Measurements from ENCODE around the gene COG2.
"Not testable (repeated sequence)": the region's sequence is repeated elsewhere in the genome, so short reads cannot be mapped to it uniquely, and the experiment has no call there.

The COG2 gene

DNA sequence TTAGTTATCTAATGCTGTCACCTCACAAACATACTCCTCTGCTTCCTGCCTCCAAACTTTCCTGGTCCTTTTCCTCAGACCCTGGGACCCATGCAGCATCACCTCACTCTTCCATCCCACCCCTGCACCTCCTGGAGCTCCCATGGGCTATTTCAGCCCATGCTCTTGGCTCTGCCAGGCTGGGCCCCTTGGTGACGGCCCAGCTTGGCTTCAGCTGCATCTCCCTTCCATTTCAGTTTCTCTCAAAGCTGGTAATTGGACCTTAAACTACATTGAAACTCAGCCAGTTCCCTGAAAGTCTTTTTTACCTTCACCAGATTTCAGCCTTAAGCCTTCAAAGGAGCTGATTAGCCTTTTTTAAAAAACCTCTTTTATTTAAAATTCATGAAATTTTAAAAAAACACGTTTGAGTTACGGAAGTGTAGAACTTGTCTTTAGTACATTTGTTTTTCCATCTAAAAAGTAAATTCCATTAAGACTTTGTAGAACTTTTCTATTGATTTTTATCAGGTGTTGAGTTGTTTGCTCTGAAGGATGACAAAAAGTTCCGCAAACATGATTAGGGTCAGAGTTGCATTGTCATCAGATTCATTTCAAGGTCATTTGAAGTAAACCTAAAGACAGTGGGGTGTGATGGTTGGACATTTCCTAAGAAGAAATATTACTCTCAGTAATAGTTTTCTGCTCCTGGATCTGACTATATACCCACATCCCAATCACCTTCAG, 38.2 kb downstream of the COG2 start:
- DNase-seq: no peak

DNA sequence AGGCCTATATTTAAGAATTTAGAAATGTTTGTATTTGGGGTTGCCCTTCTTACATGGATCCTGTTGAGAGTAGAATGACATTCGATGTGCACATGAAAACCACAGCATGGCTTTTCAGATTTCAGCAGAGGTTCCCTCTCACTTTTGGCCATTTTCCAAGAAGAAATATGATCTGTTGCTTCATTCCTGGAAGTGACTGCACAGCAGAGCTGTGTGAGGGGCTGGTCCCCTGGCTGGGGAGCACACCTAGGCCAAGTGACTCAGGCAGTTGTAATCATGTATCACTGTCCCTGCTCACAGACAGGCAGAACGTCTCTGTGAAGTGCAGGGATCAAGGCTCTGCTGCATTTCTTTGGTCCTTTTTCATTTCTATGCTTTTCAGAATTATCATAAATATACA, 39.3 kb downstream of the COG2 start:
- peak; percentile 24 for DNase-seq

DNA sequence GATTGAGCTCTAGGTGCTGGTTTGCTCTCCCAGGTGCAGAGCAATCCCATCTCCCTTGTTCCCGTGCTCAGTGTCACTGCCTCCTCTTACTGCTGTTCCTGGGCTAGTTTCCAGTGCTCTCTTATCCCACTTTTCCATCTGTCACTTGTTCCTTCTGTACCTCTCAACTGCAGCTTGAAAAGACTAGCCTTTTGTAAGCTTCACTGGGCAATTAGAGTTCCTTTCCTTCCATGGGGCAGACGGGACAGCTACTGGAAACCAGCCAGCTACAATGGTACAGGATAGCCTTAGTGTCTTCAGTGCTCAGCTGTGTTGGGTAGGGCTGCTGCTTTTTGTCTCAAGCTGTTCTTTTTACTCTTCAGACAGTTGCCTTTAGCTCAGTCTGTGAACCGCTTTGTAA, 40.0 kb downstream of the COG2 start:
- DNase-seq: no peak

DNA sequence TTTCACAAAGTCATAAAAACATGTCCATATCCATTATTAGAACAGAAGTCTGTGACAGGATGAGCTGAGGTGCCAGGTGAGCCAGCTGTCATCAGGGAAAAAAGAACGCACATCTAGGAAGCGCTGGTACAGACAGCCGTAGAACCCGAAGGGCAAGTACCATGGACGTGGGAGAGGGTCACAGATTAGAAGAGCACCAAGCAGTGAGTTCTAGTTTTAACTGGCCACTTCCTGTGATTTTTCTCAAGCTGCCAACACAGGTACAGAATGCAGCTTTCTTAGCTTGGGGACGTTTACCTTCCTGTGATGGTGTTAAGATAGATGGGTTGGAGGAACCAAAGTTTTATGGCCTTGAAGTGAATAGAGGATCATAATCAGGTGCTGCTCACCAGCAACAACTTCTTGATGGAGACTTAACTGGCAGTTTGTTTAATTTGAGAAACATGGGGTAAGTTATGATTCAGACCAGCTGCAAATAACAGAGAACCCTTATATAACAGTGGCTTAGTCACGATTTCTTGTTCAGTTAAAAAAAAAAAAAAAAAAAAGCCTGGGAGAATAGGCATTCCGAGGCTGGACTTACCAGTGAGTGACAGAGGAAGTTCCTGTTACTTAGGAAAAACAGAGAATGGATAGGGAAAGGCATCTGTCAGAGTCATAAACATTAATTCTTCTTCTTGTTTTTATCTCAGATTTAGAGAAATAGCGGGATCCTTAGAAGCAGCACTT, 40.8 kb downstream of the COG2 start:
- DNase-seq: no peak

DNA sequence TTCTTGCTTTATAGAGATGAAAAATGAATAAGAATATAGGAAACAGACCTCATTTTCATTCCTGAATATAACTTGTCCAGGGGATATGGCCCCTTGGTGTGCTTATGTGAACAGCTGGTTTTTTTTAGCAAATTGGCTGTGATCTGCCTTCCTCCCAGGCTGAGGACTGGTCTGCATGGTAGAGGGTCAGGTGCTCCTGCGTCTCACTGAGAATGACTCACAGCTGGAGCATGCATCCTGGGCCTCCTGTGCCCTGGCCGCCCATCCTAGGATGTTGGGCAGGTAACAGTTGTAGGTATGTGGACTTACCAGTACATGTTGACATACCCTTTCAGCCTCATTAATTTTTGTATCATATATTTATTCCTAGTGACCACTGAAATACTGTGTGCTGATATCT, 41.9 kb downstream of the COG2 start:
- no peak for DNase-seq

DNA sequence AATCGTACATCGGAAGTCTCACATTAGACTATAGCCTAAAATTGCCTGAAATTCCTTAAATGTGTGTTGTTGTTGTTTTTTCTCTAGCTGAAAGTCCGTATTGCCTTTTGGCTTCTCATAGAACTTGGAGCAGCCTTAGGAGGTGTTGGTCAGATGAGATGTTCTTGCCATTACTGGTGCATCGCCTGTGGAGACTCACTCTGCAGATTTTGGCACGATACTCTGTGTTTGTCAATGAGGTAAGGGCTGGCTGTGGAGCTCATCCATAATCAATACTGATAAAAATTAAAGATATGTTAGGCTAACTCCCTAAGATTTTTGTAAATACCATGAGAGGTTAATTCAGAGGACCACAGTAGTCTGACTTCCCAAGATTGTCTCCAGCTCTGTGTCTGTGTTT, 42.7 kb downstream of the COG2 start:
- no peak for DNase-seq

DNA sequence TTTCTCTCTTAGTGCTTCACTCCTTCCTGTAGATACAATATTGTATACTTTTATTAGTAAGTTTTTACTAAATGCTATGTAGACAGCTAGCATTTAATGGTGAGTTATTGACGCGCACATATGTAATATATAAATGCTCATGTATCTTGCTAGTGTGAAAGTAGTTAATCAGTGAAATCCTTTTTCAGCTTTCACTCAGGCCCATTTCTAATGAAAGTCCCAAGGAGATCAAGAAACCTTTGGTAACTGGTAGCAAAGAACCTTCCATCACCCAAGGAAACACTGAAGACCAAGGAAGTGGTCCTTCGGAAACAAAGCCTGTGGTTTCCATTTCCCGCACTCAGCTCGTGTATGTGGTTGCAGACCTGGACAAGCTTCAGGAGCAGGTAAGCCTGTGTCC, 44.5 kb downstream of the COG2 start:
- no peak for DNase-seq

DNA sequence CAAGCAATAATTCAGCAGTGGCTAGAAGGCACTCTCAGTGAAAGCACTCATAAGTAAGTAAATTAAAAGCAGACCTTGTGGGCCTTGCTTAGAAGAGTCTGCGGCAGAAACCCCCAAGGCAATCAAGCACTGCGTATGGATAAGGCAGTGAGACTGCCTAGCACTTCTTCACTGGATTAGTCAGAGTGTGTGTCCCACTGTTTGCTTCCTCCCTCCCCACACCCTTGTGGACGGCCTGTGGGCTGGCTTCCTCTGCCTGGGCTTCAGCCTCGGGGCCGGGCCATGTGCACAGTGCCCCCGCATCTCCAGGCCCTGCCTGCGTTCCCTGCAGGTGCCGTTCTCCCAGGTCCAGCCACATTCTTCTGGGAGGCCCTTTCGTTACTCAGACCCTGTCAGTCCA, 47.8 kb downstream of the COG2 start:
- DNase-seq: no peak

DNA sequence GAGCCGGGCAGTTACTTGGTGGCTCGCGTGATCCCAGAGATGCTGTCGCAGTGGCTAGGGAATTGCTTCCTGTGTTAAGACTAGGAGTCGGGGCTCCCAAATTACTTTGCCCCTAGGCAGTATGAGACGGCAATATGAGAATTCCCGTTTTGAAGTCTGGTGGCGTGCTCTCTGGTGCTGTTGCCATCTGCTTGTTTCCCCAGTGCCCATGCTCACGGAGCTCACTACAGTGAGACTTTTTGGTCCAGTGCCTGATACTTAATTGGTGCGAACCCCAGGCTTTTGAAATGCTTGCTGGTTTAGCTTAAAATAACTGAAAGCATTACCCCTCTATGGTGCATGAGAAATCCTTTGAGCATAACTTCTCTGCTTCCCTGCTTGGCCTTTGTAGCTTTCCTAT, 49.3 kb downstream of the COG2 start:
- no peak for DNase-seq

DNA sequence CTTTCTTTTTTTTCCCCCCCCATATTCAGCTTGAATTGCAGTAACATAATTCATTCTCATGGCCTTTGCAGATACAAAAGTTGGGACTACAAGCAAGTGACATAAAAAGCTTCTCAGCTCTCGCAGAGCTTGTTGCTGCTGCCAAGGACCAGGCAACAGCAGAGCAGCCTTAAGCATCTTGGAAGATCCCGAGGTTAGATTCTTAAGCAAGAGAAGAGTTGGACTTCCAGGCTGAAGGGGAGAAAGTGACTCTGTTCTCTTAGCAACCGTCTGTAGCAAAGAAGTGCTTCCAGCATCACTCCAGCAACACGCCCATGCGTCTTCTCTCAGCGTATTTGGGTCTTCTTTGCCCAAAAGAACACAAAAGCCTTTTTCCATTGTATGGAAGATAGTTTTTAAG, 50.9 kb downstream of the COG2 start:
- DNase-seq: no peak

DNA sequence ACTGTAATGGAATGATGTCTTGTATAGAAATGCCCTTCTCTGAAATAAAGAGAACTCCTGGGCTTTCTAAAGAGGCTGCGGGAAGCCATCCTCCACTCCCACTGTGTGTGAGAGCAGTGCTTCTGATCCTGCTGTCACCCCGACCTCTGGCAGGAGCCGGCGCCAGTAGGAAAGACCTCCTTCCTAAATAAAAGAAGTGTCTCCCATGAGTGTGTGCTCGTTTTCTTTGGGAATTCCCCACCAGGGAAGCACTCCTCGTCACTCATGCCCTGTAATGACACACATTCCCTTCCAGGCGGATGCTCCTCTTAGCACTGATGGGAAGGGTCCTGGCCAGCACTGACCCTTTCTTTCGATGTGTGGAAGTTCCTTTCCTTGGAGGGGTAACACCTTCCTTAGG, 51.5 kb downstream of the COG2 start:
- no peak for DNase-seq

DNA sequence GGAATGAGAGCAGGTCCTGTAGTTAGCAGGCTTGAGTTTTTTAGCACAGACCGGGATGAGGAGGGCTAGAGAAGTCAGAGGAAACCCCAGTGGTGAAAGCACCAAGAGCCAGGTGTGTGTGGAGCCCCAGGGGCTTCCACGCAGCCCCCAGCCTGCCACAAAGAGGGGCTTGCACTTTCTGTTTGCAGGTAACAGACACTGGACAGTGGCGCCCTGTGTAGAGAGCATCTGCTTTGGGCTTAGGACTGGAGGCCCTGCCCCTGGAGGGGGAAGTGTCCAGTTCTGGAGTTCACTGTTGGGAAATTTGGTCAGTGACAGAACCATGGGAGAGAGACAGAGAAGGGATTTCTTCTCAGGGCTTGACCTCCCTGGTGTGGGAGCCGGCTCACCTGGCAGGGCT, 52.2 kb downstream of the COG2 start:
- DNase-seq: no peak

DNA sequence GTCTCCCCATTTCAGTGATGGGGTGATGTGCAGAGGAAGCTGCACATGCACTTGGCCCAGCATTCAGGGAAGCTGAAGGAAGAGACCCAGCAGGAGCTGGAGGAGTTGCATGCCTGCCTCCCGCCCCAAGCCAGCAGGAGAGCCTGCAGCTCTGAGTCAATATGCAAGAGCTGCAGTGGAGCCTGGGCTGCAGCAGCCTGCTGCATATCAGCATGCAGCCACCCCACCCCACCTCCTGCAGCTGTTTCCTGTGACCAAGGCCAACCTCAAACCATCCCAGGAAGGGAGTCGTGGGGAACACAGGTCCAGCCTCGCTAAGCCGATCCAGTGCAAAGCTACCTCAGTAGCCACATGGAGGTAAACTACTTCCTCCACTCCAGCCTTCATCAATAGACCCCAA, 52.7 kb downstream of the COG2 start:
- DNase-seq: no peak

DNA sequence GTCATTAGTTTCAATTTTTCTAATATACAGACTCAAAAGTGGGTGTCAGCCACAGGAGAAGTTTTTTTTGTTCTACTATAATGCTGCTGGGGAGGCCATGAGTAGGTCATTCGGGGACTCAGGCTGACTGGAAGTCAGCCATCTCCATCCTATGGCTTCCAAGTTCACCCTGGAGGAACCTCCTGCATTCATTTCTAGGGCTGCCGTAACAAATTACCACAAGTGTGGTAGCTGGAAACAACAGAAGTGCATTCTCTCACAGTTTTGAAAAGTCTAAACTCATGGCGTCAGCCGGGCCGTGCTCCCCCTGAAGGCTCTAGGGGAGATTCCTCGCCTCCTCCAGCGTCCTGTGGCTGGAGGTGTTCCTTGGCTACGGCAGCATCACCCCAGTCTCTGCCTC, 53.9 kb downstream of the COG2 start:
- no peak for DNase-seq

DNA sequence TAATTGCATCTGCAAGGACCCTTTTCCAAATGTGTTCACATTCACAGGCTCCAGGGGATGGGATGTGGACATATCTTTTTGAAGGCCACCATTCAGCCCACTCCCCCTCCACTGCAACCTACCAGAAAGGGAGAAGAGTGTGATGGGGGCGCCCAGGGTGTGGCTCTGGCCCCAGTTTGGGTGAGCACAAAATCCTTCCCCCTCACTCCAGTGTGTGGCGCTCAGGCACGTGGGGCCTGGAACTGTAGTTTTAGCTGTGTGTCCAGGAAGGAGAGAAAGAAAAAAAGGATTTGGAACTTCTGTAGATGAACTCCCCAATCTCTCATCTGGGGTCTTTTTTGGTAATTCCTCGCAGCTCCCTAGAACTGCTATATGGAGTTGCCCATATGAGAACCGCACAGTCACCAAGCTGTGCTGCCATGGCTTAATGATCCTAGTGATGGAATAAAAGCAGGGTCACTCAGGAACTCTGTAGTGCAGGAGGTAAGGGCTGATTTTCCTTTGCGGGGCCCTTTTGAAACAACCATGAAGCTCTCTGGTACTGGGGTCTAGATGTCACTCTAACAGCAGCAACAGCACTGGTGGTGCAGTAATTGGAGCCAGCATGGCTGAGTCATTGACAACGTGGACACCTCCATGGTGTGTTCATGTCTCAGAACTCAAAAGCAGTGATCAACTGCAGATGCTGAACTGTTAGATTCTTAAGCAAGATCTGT, 54.6 kb downstream of the COG2 start:
- no peak for DNase-seq

DNA sequence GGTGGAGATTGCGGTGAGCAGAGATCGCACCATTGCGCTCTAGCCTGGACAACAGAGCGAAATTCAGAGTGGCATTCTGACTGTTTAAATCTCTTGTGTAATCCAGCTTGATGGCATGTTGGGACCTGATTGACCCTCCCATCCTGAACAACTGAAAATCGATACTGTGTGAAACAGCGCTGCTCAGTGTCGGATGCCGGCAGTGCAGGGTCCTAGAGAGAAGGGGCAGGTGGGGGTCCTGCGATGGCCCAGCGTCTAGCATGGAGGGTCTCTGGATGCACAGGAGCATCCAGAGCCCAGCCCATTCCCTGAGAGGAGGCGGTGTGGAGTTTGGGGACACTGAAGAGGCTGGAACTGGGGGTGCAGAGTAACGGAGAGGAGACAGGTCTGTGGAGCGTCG, 55.8 kb downstream of the COG2 start:
- DNase-seq: no peak

DNA sequence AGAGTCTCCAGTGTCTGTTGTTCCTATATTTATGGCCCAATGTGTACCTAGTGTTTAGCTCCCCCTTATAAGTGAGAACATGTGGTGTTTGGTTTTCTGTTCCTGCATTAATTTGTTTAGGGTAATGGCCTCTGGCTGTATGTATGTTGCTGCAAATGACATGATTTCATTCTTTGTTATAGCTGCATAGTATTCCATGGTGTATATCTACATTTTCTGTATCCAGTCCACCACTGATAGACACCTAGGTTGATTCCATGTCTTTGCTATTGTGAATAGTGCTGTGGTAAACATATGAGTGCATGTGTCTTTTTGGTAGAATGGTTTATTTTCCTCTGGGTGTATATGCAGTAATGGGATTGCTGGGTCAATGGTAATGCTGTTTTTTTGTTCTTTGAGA, 56.7 kb downstream of the COG2 start:
- DNase-seq: not testable (repeated sequence)

DNA sequence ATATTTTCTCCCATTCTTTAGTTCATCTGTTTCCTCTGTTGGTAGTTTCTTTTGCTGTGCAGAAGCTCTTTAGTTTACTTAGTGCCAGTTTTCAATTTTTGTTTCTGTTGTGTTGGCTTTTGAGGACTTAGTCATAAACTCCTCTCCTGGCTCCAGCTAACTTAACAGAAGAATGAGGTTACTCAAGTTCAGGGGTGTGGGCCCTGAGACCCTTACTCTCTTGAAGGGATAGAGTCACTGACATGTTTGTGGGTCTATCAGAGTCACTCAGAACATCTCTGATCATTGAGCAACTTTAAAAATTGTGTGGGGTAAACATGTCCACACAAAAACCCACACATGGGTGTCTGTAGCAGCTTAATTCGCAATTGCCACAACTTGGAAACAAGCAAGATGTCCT, 57.4 kb downstream of the COG2 start:
- DNase-seq: no peak

DNA sequence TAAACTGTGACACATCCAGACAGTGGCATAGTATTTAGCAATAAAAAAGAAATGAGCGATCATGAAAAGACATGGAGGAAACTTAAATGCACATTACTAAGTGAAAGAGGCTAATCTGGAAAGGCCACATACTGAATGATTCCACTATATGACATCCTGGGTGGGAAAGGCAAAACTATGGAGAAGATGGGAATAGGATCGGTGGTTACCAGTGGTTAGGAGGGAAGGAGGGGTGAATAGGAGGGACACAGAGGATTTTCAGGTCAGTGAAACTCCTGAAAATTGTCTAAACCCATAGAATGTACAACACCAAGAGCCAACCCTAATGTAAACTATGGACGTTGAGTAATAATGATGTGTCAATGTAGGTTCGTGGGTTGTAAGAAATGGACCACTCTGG, 57.9 kb downstream of the COG2 start:
- DNase-seq: no peak

DNA sequence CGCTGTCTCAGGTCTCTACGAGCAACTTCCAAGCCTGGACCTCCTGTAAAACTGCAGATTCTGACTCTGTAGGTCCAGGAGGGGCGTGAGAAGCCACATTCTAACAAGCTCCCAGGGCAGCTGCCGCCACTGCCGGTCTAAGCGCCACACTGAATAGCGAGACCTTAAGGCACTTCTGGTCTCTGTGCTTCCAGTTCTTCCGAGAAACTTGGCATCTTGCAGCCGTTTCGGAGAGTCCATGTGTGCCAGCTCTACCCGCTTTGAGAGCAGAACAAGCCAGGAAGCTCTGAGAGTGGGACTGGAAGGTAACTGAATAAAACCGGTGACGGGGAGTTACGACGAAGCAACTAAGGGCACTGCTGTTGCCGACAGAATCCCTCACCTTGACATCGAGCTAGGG, 59.2 kb downstream of the COG2 start:
- no peak for DNase-seq

DNA sequence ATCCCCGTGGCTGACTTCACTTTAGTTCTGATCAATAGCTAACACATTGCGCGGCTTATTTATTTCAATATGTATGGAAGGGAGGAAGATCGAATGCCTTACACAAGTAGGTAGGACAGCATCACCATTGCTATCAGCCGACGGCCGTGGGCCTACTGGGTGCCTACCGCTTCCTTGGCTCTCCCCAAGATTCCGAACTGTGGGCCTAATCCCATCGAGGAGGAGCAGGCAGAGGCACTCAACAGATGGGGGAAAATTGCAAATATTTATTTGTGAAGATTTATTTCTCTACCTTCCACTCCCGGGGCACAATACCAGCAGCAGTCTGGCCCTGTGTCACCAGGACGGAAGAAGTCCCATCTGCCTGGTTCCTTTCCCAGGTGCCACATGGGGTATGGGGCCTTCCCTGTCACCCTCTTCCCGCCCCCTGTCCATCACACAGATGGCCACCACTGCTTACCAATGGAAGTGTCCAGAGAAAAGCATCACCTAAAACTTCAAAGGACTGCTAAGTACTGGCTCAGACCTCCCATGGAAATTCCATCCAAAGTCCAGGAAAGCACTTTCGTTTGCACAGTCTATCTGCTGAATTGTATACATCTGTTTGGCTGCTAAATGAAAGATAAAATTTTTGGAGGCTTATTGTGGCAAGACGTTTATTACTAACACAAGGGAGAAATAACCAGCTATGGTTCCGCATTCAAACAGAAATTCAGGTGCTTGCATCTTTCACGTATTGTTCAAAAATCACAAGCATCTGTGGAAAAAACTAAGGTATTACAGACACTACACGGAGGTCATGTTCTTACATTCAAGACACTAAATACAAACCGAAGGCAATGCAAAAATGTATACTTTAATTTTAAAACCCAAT, 59.9 kb downstream of the COG2 start:
- DNase-seq: no peak

DNA sequence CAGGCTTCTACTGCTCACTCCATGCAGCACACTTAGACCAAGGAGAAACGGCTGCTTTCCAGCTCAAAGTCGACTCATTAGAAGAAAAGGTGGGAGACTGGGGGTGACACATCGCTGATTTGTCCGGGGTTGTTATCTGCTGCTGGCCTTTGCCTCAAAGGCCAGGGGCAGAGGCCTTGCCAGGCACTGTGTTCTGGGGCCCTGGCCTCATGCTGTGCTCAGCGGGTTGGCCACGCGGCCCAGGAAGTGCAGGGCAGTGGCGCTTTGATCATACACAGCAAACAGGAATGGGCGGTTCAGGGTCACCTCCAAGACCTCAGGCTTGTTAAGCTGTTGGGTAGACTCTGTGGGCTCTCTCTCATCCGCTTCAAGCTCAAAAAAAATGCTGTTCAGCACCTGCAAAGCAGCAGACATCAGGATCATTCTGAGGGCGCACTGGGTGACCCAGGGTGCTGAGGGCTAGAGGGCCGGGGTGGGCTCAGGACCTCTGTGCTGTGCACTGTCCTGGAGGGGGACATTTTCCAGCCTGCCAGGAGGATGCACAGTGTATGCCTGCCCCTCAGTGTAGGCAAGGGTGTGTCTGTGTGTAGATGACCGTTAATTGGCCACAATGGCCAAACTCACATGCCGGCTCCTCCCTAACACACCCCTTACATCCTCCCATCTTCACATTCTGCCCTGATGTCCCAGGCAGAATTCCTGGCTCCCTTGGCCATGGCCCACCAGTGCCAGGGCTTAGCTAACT, 60.8 kb downstream of the COG2 start:
- DNase-seq: no peak

All from stimulated activated CD4-positive, alpha-beta T cell treated with anti-CD3 and anti-CD28 coated beads, Interleukin-1b, Interleukin-23, amount 100 ng/mL, for 48 hours (primary cell).